GM10847 (cell line): Measurements from ENCODE around the gene CCDC92.

ENCODE experiments used
- POLR2A ChIP-seq: IDR thresholded peaks from 2 replicates; pipeline ENCODE4 v1.6.1; 2011; ENCODE audit not compliant: insufficient read length; ENCODE audit errors: extremely low read depth

CCDC92 gene

DNA sequence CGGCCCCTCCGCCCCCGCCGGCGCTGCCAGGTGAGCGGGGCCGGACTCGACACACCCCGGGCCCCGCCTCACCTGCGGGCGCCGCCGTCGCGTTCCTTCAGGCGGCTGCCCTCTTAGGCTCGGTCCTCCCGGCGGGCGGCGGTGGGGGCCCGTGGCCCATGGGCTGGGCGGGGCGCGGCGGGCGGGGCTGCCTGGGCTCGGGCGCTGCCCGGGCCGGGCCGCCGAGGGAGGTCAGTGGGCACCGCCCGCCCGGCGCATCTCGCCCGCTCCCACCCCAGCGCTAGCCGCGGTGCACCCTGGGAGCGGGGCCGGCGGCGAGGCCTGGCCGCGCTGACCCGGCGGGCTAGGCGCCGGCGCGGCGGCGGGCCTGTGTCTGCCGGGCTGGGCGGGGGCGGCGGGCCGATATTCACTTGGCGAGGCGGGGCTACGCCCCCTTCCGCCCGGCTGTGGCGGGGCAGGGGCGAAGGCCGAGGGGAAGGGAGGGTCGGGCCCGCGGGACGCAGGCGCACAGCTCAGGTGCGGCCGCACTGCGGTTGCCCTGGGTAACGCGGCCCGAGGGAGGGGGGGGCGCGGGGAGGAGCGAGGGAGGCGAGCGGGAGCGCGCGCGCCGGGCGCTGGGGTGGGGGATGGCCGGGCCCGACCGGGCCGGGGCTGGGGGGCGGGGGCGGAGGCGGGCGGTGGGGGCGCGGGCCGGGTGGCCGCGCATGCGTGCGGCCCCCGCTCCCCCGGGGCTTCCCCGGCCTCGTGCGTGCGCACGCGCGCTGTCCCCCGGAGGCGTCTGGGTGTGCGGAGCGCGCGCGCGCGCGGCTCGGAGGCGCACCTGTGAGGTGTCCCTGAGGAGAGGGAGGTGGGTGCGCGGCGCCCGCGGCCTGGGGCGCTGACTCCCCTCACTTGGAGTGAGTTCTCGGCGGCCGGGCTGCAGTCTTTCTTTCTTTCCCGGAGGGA, at the start of gene CCDC92, which contains the start of gene ZNF664:
Gene CCDC92, minus strand, starts transcription at position 375 of the 945 bp plus-strand sequence. CDS start 28,526 bp downstream, outside the sequence.
Gene ZNF664, plus strand, starts transcription at position 759 of the 945 bp plus-strand sequence. CDS start 38,930 bp downstream, outside the sequence.
- peak; percentile 68 for TF ChIP-seq POLR2A

DNA sequence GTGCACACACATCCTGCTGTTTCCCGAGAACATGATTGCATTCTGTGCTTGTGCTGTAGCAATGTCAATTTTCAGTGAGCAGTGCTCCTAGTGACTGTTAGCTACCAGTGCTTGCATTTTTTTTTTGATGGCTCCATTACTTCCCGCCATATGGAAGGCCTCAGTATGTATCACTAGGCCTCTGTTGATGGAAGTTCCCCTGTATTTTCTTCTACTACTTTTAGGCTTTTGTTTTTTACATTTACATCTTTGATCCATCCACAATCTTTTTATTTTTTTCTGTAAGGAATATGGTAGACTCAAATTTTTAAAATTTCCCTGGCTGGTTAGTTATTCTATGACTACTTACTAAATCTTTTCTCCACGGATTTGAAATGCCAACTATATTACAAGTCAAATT, 49.5 kb upstream of the CCDC92 start:
- TF ChIP-seq POLR2A: no peak

DNA sequence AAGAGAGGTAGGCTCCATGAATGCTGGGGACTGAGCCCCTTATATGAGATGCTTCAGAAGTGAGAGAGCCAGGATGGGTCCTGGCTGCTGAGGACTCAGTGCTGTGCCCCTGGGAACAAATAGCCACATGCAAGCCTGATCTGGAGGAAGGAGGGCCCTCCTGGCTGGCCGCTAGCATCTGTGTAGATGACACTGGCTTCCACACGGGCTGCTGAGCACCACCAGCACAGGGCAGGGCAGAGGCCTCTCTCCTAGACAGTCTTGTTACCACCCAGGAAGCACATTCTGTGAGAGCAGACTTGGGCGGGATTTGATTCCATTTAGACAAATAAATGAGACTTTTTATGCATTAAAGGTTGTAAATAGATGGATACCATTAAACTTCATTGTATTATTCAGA, 48.4 kb upstream of the CCDC92 start:
- no peak for TF ChIP-seq POLR2A

GRCh38 chr12:124020514-124020949, 47.9 kb upstream of the CCDC92 start:
- TF ChIP-seq POLR2A: no peak

DNA sequence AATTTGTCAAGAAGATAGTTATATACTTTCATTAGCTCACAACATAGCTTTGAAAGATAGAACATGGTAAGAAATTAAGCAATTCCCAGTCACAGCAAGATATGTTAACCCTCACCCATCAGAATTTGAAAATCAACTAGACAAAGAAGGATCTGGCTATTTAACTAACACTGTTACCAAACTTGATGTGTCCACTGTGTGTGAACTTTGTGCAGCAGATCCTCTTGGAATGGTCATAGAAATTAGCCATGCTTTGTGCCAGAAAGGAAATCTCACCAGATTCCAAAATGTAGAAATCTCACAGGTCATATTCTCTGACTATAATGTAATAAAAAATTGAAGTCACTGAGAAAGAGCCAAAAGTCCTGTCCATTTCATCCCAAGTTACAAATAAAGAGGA, 46.5 kb upstream of the CCDC92 start:
- no peak for TF ChIP-seq POLR2A

DNA sequence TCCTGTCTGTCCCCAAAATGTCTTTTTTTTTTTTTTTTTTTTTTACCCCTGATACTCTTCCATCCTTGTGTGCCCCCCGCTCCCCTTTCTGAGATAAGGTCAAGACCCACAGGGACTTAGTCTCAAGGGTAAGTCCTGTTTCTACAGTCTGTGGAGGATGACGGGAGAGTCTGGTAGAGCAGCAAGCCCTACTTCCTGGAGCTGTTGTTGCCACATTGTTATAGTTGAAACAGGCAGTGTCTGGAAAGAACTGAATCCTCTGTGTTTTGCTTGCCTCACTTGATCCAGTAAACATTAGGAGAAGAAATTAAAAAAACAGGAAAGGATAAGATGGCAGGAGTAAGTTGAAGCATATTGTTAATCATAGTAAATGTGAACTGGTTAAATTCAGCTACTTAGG, 45.9 kb upstream of the CCDC92 start:
- no peak for TF ChIP-seq POLR2A

DNA sequence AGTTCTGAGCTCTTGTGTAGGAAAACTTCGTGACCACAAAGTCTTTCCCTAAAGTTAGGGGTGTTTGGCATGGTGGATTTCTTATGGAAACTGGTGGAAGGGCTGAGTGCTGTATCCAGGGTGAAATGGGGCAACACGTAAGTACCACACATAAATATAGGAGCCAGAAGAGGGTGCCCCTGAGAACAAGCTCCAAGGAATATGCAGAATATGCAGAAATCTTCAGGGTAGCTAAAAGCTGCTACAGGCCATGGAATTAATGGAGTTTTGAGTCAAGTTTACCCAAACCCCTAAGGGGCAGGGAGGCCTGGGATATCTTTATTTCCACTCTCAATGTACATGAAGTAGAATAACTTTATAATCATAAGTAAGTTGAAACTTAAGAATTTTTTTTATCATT, 44.4 kb upstream of the CCDC92 start:
- no peak for TF ChIP-seq POLR2A

GRCh38 chr12:124015494-124016461, 43.1 kb upstream of the CCDC92 start:
- TF ChIP-seq POLR2A: no peak

DNA sequence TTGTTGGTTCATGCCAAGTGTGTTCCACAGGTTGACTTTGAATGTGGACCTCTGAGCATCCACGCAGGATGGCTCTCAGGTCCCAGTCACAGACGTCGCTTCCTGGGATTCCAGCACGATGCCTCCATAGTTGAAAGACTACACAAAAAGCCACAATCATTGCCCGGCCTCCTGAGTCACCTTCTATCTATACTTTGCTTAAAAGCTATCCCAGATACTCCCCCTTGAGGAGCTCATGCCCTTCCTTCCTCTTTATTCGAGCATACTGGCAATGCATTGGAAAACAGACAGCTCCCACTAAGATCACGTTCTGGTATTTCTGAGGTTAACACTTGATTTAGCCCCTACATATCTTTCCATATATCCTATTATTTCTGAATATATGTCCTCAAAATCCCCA, 40.4 kb upstream of the CCDC92 start:
- TF ChIP-seq POLR2A: no peak

DNA sequence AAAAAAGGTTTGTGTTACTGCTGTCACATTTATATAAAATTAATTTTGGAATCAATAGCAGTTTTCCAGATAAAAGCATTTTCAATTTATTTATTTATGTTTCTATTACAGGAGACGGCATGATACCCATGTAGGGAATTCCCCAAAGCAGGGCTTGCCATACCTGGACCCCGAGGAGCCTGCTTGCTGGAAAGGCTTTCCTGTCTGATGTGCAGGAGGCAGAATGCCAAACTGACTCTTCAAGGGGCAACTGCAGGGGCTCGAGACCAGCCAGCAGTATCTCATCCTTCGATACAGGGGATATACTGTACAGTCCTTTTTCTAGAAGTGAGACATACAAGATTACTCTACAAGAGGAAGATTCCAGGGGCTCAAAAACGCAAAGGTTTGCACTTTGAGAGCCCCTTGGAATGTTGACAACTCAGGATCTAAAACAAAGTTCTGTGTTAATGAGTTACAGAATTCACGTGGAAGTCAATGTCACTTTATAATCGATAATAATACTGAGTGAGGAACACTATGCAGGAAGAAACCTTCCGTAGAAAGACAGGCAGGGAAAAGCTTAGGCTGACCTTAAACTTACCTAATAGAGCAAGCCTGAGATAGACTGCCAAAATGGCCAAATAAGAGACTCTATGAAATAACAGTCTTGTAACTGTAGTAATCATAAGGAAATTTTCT, 38.9 kb upstream of the CCDC92 start:
- no peak for TF ChIP-seq POLR2A

DNA sequence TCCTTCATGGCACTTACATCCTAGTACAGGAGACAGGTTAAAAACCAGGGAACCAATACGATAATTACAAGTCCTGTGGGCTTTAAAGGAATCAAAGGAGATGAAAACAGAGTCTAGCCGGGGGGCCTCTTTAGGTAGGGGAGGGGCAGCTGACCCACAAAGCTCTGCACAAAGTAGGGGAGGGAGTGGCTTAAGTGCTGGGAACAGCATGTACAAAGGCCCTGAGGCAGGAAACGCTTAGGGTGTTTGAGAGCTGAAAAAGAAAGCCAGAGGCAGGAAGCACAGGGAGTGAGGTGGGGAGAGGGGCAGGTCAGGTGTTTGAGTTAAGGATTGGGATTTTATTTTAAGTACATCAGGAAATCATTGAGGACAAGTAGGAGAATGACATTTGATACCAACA, 38.1 kb upstream of the CCDC92 start:
- TF ChIP-seq POLR2A: no peak

DNA sequence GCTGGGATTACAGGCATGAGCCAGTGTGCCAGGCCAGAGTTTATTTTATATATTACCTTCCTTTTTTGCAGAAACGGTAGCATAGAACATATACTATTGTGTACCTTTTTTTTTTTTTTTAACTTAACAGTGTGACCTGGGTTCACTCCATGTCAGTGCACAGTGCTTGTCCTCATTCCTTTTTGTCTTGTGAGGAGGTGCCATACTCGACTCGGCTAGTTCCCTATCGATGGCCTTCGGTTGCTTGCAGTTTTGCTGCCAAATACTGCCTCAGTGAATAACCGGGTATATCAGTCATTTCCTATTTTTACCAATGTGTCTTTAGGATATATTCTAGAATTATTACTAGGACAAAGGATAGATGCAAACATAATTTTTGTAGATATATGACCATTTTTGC, 37.1 kb upstream of the CCDC92 start:
- TF ChIP-seq POLR2A: no peak

DNA sequence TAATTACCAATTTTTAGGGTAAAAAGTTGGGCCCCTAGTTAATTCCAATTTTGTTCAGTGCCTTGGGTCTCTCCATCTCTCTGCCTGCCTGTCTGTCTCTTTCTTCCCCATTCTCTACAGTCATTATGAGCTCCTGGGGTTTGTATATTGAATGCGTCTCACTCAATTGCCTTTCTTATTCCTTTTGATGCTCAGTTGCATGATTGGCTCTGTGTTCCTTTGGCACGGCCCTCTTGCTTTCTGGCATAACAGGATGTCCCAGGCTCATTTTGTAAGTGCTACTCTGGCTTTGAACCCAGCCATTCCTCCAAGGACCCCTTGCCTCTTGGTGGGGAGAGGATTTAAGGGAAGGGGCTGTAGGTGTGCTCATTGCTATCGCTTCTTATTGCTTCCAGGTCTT, 36.0 kb upstream of the CCDC92 start:
- no peak for TF ChIP-seq POLR2A

GRCh38 chr12:124007826-124008570, 35.4 kb upstream of the CCDC92 start:
- TF ChIP-seq POLR2A: no peak
